Measurements from ENCODE around the gene PAQR9.
"Not testable (repeated sequence)": the region's sequence is repeated elsewhere in the genome, so short reads cannot be mapped to it uniquely, and the experiment has no call there.

The PAQR9 gene, protein sequence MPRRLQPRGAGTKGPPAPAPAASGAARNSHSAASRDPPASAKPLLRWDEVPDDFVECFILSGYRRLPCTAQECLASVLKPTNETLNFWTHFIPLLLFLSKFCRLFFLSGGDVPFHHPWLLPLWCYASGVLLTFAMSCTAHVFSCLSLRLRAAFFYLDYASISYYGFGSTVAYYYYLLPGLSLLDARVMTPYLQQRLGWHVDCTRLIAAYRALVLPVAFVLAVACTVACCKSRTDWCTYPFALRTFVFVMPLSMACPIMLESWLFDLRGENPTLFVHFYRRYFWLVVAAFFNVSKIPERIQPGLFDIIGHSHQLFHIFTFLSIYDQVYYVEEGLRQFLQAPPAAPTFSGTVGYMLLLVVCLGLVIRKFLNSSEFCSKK

DNA sequence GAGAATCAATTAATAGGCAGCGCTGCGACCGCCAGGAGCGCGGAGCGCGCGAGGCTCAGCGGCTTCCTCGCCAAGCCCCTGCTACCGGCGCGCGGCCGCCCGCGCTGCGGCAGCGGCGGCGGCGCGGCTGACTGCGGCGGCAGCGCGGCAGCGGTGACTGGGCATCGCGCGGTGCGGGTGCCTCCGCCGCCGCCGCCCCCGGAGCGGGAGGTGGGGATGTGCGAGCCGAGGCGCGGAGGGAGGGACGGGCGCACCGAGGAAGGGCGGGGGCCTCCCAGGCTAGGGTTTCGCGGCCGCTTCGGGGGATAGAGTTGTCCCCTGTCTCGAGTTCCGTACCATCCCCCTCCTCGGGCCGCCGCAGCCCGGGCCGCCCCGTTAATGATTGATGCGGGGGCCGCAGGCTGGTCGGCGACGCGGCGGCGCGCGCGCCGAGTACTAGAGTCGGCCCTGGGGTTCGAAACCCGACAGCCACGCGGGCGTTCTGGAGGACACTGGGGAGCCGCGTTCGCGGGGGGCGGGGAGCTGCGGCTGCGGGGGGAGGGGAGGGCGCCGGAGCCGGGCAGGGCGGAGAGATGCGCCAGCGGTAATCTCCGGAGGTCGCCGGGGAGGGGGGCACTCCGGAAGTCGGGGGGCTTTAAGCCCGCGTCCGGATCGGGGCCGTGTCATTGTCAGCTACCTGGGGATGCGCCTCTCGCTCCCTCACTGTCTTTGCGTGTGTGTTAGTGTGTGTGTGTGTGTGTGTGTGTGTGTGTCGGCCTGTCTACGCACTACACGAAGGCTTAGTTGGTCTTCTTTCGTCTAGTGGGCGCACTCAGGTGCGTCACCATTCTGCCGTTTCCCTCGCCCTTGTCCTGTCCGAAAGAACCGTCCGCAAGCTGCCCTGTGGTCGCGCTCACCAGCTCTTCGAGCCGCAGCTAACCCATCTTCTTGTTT is at the start of gene PAQR9:
Gene PAQR9, minus strand, starts transcription at position 159 of the 933 bp plus-strand sequence. CDS start 338 bp downstream, outside the sequence.
- peak; percentile 17 for DNase-seq (ENCODE audit: low read depth)

- DNase-seq (ENCODE audit: low read depth), result no peak
Observed at GRCh38 chr3:143011705-143012104, 48.2 kb upstream of the PAQR9 start.

GRCh38 chr3:143010024-143010423 is 46.5 kb upstream of the PAQR9 start:
- DNase-seq (ENCODE audit: low read depth), result no peak

DNA sequence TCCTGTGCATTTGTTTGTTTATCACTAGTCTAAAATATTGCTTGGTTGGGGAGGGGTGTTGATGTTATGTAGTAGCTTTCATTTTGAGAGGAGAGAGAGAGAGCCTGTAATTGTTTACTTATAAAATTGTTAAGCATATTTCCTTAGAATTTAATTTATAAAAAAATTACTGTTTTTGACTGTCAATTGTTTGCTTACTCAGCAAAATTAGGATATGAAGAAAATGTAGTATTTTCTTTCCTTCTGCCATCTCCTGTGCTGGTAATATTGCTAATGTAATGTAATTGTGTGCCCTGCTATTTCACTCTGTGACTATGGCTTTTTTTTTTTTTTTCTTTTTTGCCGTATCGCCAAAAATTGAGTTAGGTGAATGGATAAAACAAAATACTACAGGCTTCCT is 41.3 kb upstream of the PAQR9 start:
- DNase-seq (ENCODE audit: low read depth), result no peak

DNA sequence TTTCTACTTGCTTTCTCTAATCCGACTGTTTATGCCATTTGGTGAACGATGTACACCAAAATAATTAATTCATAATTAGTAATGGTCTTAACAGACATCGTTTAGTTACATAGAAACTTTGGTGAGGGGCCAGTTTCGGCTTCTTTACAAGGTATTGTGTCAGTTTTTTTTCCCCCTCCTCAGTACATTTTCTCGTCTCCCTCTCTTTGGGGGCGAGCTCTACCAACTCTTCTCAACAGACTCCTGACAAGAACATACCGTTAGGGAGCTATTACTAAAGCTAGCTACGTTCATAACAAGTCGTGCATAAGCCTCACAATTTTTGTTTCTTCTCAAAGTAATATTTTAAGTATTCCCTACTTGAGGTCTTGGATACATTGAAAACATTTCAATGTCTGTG is 39.3 kb upstream of the PAQR9 start:
- DNase-seq (ENCODE audit: low read depth), result peak; percentile 6

DNA sequence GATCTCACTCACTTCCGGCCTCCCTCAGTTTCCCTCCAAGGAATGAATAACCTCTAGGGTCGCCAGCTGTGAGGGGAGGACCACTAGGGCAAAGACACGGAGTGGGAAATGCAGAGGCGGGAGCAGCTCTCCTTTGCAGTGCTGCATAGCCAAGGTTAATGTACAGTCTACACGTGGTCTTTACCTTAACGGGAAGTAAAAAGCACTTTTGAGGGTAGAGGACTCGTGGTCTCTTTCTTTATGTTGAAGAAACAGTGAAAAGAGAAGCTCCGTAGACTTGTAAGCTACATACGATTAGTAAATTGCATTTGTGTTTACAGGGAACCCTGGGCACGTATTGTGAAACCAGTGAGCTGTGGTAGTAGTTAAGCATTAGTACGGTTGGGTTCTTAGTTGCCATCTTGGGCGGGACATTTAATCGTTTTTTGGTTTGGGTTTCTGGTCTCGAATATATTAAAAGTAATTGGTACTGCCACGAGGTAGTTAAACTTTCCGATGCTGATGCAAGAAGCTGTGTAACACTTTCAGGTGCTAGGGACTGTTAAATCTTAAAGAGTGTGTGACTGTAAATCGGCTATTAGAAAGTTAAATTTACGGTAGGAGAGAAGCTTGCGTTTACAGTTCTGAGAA is 38.7 kb upstream of the PAQR9 start:
- peak; percentile 20 for DNase-seq (ENCODE audit: low read depth)

DNA sequence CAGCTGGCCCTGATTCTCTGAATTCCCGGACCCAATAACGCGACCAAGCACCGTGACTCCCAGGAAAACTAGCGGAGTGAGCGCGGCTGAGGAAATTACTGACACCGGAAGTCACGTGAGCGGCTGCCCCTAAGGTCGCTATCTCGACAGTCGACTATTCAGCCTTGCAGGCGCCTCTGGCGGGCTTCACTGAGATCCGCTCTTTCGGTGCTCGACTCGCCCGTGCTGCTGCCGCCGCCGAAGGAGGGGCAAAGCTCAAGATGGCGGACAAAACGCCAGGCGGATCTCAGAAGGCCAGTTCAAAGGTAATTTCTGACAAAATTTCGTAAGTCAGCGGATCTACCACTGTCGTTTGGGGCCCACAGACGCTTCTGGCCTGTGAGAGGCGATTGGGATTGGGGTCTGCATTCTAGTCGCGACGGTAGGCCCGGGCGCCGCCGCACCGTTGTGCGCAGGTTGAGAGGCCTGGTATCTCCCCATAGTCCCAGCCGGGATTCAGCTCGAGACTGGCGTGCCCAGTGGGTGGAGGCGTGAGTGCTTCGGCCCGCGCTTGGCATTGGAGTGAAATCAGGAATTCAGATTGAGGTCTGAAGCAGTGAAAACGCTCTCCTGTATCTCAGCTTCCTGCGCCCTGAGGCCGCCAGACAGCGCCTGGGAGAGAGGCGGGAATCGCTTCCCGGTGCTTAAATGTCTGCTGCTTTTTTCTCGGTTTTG is 38.1 kb upstream of the PAQR9 start, which contains the start of gene U2SURP:
Gene U2SURP, plus strand, starts transcription at position 202 of the 714 bp plus-strand sequence. Its CDS starts 59 bp downstream, at position 261.
- DNase-seq (ENCODE audit: low read depth), result peak; percentile 99

DNA sequence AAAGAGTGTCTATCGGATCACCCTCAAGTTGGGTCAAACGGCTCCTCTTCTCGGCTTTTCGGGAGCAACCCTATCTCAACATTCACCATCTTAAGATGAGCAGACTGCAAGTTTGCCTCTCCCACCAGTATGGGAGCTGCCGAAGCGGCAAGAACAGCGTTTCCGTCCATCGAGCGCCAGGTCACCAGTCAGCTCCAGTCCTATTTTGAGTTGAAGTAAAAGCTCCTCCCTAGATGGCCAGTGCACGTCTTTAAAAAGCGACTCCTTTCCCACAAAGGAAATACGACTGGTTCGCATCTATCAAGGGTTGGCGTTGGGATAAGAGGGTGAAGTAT is 37.5 kb upstream of the PAQR9 start:
- no peak for DNase-seq (ENCODE audit: low read depth)

DNA sequence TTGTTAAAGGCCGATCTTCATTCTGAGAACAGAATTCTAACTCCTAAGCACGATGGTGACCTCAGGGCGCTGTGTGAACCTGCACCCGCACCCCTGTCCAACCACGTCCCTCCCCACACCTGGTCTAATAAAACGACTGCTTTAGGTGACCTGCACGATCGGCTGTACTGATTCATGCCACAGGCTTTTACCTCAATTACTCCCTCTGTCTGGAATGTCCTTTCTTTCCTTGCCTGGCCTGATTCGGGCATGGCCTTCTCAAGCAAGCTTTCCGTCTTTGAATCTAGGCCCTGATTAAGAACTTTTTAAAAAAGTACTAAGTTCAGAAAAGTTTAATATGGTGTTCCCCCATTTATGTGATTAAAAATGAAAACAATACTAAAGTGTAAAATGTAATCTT is 37.1 kb upstream of the PAQR9 start:
- DNase-seq (ENCODE audit: low read depth), result peak; percentile 57

GRCh38 chr3:142999881-143000280 is 36.4 kb upstream of the PAQR9 start:
- DNase-seq (ENCODE audit: low read depth), result peak; percentile 20

GRCh38 chr3:142998439-142998838 is 35.0 kb upstream of the PAQR9 start:
- peak; percentile 66 for DNase-seq (ENCODE audit: low read depth)

DNA sequence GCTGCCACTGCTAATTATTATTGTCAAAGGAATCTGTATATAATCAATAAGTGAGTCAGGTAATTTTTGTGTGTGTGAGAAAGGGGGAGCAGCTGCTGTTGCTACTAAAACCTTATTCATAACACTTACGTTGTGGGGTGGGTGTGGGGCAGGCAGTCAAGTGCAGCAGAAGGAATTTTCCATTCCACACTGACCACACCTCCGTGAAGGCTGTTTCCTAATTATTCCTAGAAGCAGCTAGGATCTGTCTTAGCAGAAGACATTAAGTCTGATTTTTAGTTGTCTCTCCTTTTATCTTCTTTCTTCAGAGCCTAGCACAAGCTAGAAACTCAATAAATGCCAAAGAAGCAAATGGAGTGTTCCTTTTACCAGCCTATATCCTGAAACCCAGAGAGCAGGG is 33.9 kb upstream of the PAQR9 start:
- DNase-seq (ENCODE audit: low read depth), result no peak

DNA sequence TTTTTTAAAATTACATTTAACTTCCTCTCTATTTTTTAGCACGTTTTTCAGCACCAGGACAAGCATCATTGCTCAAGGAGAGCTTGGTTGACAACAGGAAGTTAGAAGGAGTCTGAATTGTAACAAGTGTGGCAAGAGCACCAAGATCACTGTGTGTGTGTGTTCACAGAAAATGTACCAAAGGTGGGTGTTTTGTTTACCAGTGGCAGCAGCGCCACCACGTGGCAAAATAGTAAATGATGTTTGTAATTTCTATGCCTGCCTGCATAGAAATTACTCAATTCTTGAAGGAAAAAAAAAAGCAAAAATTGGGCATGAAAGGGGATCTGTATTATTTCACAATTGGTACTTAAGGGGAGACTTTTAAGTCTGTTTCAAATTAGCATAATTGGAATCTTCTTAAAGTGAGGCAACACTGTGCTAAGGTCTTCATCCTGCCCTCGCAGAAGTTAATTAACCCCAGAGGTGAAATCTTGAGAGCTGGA is 30.5 kb upstream of the PAQR9 start:
- peak; percentile 69 for DNase-seq (ENCODE audit: low read depth)

GRCh38 chr3:142992323-142992722 is 28.8 kb upstream of the PAQR9 start:
- no peak for DNase-seq (ENCODE audit: low read depth)

GRCh38 chr3:142990721-142991120 is 27.2 kb upstream of the PAQR9 start:
- DNase-seq (ENCODE audit: low read depth), result no peak

DNA sequence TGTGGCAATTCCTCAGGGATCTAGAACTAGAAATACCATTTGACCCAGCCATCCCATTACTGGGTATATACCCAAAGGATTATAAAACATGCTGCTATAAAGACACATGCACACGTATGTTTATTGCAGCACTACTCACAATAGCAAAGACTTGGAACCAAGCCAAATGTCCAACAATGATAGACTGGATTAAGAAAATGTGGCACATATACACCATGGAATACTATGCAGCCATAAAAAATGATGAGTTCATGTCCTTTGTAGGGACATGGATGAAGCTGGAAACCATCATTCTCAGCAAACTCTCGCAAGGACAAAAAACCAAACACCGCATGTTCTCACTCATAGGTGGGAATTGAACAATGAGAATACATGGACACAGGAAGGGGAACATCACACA is 25.4 kb upstream of the PAQR9 start:
- not testable (repeated sequence) for DNase-seq (ENCODE audit: low read depth)

GRCh38 chr3:142988221-142988620 is 24.7 kb upstream of the PAQR9 start:
- DNase-seq (ENCODE audit: low read depth), result not testable (repeated sequence)

GRCh38 chr3:142987707-142988106 is 24.2 kb upstream of the PAQR9 start:
- no peak for DNase-seq (ENCODE audit: low read depth)

DNA sequence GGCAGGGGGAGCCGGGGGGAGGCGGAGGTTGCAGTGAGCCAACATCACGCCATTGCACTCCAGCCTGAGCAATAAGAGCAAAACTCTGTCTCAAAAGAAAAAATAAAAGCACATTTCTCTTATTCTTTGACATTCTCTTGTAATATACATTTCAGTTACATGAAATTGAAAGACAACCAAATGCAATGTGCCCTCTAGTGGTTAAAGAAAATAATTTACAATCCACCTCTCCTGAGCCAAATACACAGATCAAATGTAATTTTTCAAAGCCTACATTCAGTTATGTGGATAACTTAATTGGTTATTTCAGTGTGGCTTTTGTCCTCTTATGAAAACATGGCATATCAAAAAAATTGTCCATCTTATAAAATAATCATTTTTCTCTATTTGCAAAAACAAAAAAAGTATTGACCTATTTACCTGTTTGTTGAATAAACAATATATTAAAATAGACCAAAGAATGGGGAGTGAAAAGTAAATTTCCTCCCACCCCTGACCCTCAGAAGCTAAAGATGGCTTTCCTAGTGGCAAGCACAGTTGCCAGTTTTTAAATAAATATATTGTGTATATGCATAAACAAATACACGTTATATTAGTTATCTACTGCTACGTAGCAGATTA is 23.7 kb upstream of the PAQR9 start:
- DNase-seq (ENCODE audit: low read depth), result peak; percentile 56

DNA sequence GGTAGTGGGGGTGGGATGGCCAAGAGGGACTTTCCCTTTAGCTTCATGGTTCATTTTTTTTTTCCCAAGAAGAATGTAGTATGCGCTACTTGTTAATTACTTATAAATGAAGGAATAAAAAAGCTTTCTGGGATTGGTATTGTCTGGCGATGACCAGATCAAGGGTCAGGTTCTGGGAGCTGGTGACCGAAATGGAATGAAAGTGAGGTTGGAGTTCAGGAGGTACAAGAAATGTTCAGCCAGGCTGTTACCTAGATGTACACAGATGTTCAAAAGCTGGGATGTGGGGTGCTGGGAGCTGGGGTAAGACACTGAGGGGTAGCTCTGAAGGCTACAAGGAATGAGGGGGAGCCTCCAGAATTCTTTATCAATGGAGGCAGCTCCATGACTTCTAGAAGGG is 20.8 kb upstream of the PAQR9 start:
- no peak for DNase-seq (ENCODE audit: low read depth)

DNA sequence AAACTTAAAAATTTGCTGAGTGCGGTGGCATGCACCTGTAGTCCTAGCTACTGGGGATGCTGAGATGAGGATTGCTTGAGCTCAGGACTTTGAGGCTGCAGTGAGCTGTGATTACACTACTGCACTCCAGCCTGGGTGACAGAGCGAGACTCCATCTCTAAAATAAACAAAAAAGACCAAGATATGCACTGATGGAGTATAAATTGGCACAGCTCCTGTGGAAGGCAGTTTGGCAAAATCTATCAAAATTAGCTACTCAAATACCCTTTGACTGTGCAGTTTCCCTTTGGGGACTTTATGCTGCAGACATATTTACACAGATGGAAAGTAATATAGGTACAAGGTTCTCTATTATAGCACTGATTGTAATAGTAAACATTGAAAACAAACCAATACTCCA is 19.8 kb upstream of the PAQR9 start:
- no peak for DNase-seq (ENCODE audit: low read depth)

All from EH (cell line).